Natural killer cell treated with Interleukin-12 subunit alpha and Interleukin-12 subunit beta and Interleukin-15 and Interleukin-18, amount 100 ng/mL, for 72 hours (primary cell): ENCODE results near the gene SERINC5. TPM values are rescaled to one million over a fixed set of nuclear protein-coding genes. Genes with fewer than 3 reads are reported as not detected.

Source experiments
- ATAC-seq, 2 donors: fragments of 150-1000 bp; cut with Tn5 transposase in 1 of 2; sonication (Bioruptor Pico), chemical (Tn5 transposase) in 1 of 2; 2 replicates each; pipeline ENCODE4 v1.10.0; 2021
- DNase-seq: peaks from one replicate; pipeline ENCODE4 v3.0.0; 2022; ENCODE audit warnings: low spot score
- H3K27ac Mint-ChIP-seq, 2 donors: 1 replicate in 1 of 2; 2 replicates in 1 of 2; pipeline ENCODE4 v1.8.0; 2022; ENCODE audit warnings: mixed read lengths in 2 of 2, mild to moderate bottlenecking in 1 of 2, moderate library complexity in 1 of 2
- H3K27me3 Mint-ChIP-seq, 2 donors: 1 replicate in 1 of 2; 2 replicates in 1 of 2; pipeline ENCODE4 v1.8.0; 2022; ENCODE audit warnings: mixed read lengths in 2 of 2
- H3K36me3 Mint-ChIP-seq: one replicate; pipeline ENCODE4 v1.8.0; 2022; ENCODE audit warnings: mixed read lengths
- H3K4me1 Mint-ChIP-seq, 2 donors: 1 replicate in 1 of 2; 2 replicates in 1 of 2; pipeline ENCODE4 v1.8.0; 2022; ENCODE audit warnings: low read depth in 2 of 2, mixed read lengths in 2 of 2, mild to moderate bottlenecking in 1 of 2
- H3K4me3 Mint-ChIP-seq: one replicate; pipeline ENCODE4 v1.8.0; 2022; ENCODE audit warnings: mixed read lengths
- H3K9me3 Mint-ChIP-seq: 2 replicates; pipeline ENCODE4 v1.8.0; 2022; ENCODE audit warnings: mixed read lengths
- total RNA-seq, 2 donors: library from RNA; stranded (reverse); gene quantifications; one replicate each; pipeline ENCODE4 v1.2.3, GENCODE V29; 2022

The SERINC5 gene
- total RNA-seq, 2 donors from 2014 or later = 6.4 to 7.4 TPM

- peak overlapping the region in 1 of 2 donors; percentile 64 for H3K27ac Mint-ChIP-seq
- ATAC-seq (peak; percentile 66 to 70), DNase-seq (no peak)
- peaks cover 12% of the 10 kb centered on the region for H3K36me3 Mint-ChIP-seq
- no peaks in the 10 kb centered on the region for H3K27me3 Mint-ChIP-seq
- H3K4me1 Mint-ChIP-seq = peaks cover 0 to 24% of the 10 kb centered on the region in 2 donors
- peaks cover 5% of the 10 kb centered on the region for H3K9me3 Mint-ChIP-seq
- H3K4me3 Mint-ChIP-seq = no peak overlapping the region
These were observed 8.7 kb downstream of the SERINC5 start for GRCh38 chr5:80246995-80247729.

DNA sequence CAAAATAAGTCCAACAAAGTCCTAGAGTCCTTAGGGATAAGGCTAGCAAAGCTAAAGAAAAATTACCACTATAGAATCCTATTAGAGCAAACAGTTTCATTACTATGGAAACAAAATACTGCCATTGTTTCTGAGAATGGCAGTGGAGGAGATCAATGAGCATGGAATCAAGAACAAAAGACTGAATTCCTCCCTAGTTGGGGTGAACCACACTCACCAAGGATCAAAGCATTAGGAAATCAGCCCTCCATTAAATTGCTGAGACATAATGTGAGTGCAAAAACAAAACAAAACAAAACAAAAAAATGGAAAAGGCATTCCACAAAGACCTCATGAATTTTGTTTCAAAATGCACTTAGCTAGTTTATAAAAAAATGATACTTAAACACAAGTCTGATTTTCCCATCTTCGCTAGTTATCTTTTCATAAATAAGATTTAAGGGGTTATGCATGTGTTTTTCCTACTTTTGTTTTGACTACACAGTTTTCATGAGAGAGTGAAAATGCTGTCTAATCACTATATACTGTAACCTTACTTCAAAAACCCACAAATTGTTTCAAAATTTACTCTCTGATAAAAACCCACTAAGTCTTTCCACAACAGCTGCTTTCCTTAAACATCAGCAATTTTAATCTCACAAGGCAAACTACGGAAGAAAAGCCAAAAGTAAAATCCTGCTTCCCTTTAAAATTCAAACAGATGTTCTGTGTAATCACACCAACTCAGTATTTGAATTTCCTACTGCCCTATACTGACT lies 9.7 kb downstream of the SERINC5 start:
- peaks cover 0 to 24% of the 10 kb centered on the region in 2 donors for H3K4me1 Mint-ChIP-seq
- no peak overlapping the region for H3K27ac Mint-ChIP-seq
- peaks cover 22% of the 10 kb centered on the region for H3K36me3 Mint-ChIP-seq

GRCh38 chr5:80243567-80243966 lies 12.3 kb downstream of the SERINC5 start:
- H3K9me3 Mint-ChIP-seq = peaks cover 7% of the 10 kb centered on the region
- no peaks in the 10 kb centered on the region for H3K27me3 Mint-ChIP-seq
- DNase-seq (no peak), ATAC-seq (no peak)
- peaks cover 0 to 22% of the 10 kb centered on the region in 2 donors for H3K4me1 Mint-ChIP-seq
- H3K4me3 Mint-ChIP-seq = no peak overlapping the region
- H3K27ac Mint-ChIP-seq = no peak overlapping the region
- H3K36me3 Mint-ChIP-seq = peaks cover 24% of the 10 kb centered on the region

More for the DNA sequence above, 9.7 kb downstream of the SERINC5 start:
- Mint-ChIP-seq H3K4me3 (no peak overlapping the region), H3K27me3 (no peaks in the 10 kb centered on the region), H3K9me3 (peaks cover 7% of the 10 kb centered on the region)
- DNase-seq = no peak
- no peak for ATAC-seq

DNA sequence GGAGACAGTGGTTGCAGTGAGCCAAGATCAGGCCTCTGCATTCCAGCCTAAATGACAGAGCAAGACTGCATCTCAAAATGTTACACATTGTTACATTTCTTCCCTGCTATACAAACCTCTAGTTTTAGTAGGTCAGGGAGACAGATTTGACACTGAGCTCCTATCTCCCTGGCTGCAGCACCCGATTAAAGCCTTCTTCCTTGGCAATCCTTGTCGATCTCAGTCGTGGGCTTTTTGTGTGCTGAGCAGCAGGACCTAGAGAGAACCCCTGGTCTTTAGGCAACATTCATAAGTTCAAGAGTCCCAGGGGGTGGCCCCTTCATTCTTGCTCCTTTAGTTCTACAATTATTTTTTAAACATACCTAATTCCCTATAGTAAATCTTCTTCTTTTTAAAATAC lies 13.0 kb downstream of the SERINC5 start:
- H3K27me3 Mint-ChIP-seq = no peaks in the 10 kb centered on the region
- H3K9me3 Mint-ChIP-seq = peaks cover 7% of the 10 kb centered on the region
- H3K36me3 Mint-ChIP-seq = peaks cover 24% of the 10 kb centered on the region
- ATAC-seq (no peak), DNase-seq (no peak)
- peaks cover 0 to 17% of the 10 kb centered on the region in 2 donors for H3K4me1 Mint-ChIP-seq
- H3K27ac Mint-ChIP-seq = no peak overlapping the region
- no peak overlapping the region for H3K4me3 Mint-ChIP-seq

DNA sequence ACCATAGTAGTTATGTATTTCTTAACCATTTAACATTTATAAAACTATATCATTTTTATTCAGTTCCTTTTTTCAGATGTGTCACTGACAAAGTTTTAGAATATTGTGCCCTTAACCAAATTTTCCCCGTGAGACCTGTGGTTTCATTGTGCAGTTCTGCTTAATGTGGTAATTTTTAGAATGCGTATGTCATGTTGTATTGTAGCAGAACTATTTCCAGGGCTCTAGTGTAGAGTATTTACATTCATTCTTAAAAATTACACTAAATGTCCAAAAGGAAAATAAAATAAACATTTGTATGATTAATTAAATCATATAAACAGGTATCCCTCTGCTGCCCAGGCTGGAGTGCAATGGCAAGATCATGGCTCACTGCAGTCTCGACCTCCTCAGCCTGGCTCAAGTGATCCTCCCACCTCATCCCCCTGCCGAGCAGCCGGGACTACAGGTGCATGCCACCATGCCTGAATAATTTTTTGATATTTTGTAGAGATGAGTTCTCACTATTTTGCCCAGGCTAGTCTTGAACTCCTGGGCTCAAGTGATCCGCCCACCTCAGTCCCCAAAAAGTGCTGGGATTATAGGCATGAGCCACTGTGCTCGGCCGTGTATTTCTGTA lies 15.4 kb downstream of the SERINC5 start:
- Mint-ChIP-seq H3K27ac (no peak overlapping the region), H3K4me1 (peaks cover 0 to 6% of the 10 kb centered on the region in 2 donors), H3K36me3 (peaks cover 24% of the 10 kb centered on the region), H3K27me3 (no peaks in the 10 kb centered on the region), H3K4me3 (no peak overlapping the region), H3K9me3 (peaks cover 7% of the 10 kb centered on the region)
- DNase-seq = no peak
- no peak for ATAC-seq

DNA sequence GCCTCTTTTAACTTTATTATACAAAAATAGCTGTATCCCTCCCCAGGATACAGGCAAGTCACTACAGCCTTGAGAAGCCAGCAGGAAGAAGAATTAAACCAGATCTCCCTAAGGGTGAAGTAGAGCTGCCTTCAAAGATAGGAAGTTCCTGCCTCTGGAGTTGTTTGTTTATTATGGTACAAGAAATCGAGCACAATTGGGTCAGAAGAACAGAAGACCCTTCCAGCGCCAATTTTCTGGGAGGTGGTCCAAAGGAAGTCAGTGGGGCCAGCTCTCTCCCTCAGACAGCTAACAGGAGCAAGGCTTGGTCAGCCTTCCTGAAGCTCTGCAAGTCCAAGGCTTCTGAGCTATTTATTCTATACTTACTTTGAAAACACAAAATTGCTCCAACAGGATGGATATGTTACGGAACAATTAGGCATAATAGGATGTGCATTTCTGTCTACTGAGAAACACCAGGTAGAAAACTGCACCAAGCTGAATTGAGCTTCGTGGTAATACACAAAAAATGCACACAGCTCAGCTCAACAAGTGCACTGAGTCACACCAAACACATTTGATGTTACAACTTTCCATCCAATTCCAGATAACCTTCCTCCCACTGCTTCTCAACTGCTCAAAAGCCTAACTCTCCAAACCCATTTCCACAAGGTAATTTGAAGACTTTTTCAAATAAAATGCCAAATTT lies 16.0 kb downstream of the SERINC5 start:
- DNase-seq (no peak), ATAC-seq (no peak)
- no peaks in the 10 kb centered on the region for H3K27me3 Mint-ChIP-seq
- H3K9me3 Mint-ChIP-seq = peaks cover 7% of the 10 kb centered on the region
- no peak overlapping the region for H3K4me3 Mint-ChIP-seq
- H3K36me3 Mint-ChIP-seq = peaks cover 20% of the 10 kb centered on the region
- peaks cover 3 to 5% of the 10 kb centered on the region in 2 donors for H3K4me1 Mint-ChIP-seq
- H3K27ac Mint-ChIP-seq = no peak overlapping the region

- Mint-ChIP-seq H3K27me3 (no peaks in the 10 kb centered on the region), H3K27ac (no peak overlapping the region), H3K4me1 (peaks cover 10 to 12% of the 10 kb centered on the region in 2 donors), H3K36me3 (peaks cover 18% of the 10 kb centered on the region), H3K9me3 (peaks cover 7% of the 10 kb centered on the region), H3K4me3 (no peak overlapping the region)
- no peak for ATAC-seq
- no peak for DNase-seq
These were observed 16.8 kb downstream of the SERINC5 start for GRCh38 chr5:80238778-80239679.

DNA sequence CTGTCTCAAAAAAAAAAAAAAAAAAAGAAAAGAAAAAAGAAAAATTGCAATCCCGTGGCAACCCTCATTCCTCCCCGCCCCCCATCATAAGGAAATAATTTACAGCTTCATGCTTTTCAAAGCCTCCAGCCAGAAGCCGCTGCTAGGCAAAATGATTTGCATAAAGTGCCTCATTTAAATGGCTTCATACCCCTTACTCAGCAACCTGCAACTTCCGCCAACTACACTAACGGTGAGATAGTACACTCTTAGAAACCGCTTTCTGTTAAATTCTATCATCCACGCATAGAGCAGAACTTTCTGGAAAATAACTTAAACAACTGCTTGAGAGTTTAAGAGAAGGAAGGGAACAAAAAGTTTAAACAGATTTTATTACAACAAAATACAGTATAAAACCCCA lies 17.8 kb downstream of the SERINC5 start:
- H3K27me3 Mint-ChIP-seq = no peaks in the 10 kb centered on the region
- DNase-seq (no peak), ATAC-seq (no peak)
- peaks cover 11% of the 10 kb centered on the region in 2 donors for H3K4me1 Mint-ChIP-seq
- H3K27ac Mint-ChIP-seq = no peak overlapping the region
- H3K9me3 Mint-ChIP-seq = peaks cover 4% of the 10 kb centered on the region
- H3K36me3 Mint-ChIP-seq = peaks cover 15% of the 10 kb centered on the region
- H3K4me3 Mint-ChIP-seq = no peak overlapping the region

- ATAC-seq = no peak
- Mint-ChIP-seq H3K4me1 (peaks cover 11% of the 10 kb centered on the region in 2 donors), H3K27ac (no peak overlapping the region), H3K9me3 (peaks cover 3% of the 10 kb centered on the region), H3K36me3 (peaks cover 12% of the 10 kb centered on the region), H3K27me3 (no peaks in the 10 kb centered on the region), H3K4me3 (no peak overlapping the region)
- no peak for DNase-seq
These were observed 18.6 kb downstream of the SERINC5 start for GRCh38 chr5:80237243-80237642.

- ATAC-seq (peak in 1 of 2 donors; percentile 44), DNase-seq (no peak)
- no peaks in the 10 kb centered on the region for H3K36me3 Mint-ChIP-seq
- H3K27me3 Mint-ChIP-seq = no peaks in the 10 kb centered on the region
- H3K27ac Mint-ChIP-seq = peak overlapping the region in 1 of 2 donors; percentile 1
- H3K4me3 Mint-ChIP-seq = no peak overlapping the region
- H3K9me3 Mint-ChIP-seq = no peaks in the 10 kb centered on the region
- H3K4me1 Mint-ChIP-seq = peaks cover 11 to 14% of the 10 kb centered on the region in 2 donors
These were observed 21.5 kb downstream of the SERINC5 start for GRCh38 chr5:80234116-80234948.

DNA sequence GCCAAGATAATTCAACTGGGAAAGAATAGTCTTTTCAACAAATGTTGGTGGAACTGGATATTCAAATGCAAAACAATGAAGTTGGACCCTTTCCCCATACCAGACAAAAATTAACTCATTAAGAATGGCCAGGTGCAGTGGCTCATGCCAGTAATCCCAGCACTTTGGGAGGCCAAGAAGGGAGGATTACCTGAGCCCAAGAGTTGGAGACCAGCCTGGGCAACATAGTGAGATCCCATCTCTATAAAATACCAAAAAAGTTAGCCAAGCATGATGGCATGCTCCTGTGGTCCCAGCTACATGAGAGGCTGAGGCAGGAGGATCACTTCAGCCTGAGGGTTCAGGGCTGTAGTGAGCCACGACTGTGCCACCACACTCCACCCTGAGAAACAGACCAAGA lies 24.2 kb downstream of the SERINC5 start:
- no peak for ATAC-seq
- H3K9me3 Mint-ChIP-seq = no peaks in the 10 kb centered on the region
- no peaks in the 10 kb centered on the region for H3K27me3 Mint-ChIP-seq
- H3K36me3 Mint-ChIP-seq = no peaks in the 10 kb centered on the region
- H3K4me3 Mint-ChIP-seq = no peak overlapping the region
- no peak overlapping the region for H3K27ac Mint-ChIP-seq
- peaks cover 11 to 14% of the 10 kb centered on the region in 2 donors for H3K4me1 Mint-ChIP-seq
- no peak for DNase-seq

DNA sequence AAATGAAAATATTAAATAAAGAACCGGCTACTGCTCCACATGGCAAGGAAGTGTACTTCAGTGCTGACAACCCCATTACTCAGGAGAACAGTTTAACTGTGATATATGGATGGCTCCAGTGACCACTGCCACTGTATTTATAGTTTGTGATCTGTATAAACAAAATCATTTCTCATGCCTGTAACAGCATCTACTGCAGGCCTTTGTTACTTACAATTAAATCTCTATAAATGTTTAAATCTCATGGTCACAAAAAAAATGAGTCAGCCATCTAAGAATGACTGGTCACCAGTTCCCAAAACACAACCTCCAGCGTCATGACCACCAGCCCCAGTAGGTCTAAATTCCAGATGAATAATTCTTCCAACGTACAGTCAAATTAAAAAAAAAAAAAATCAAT lies 24.6 kb downstream of the SERINC5 start:
- Mint-ChIP-seq H3K9me3 (no peaks in the 10 kb centered on the region), H3K4me3 (no peak overlapping the region), H3K27ac (no peak overlapping the region), H3K27me3 (no peaks in the 10 kb centered on the region), H3K36me3 (no peaks in the 10 kb centered on the region), H3K4me1 (peaks cover 11 to 14% of the 10 kb centered on the region in 2 donors)
- ATAC-seq (no peak), DNase-seq (no peak)
